Measurements from ENCODE around the gene PIGP. TPM values are rescaled to one million over a fixed set of nuclear protein-coding genes. Genes with fewer than 3 reads are reported as not detected.
A peak's percentile ranks its signal among the peaks of the same experiment; 100 is the strongest.

The PIGP gene
- total and polyA plus RNA-seq, 10 of the 15 experiments (the other 5 are each of a cell fraction or from before 2014, with no cell fraction given) = 17.0 to 65.0 (median 29.5) TPM

- Histone ChIP-seq H3K4me3 (no peak overlapping the region), H3K4me2 (ENCODE audit: control insufficient read depth, insufficient read depth) (no peak overlapping the region), H4K20me1 (ENCODE audit: control insufficient read depth, insufficient read depth) (no peaks in the 10 kb centered on the region), H3K27me3 (replicated peaks in 1 of 2; ENCODE audit: control insufficient read depth in 2 of 2, insufficient read depth in 2 of 2, low read length in 1 of 2) (no peaks in the 10 kb centered on the region), H3K36me3 (ENCODE audit: control insufficient read depth in 2 of 2, insufficient read depth in 2 of 2, low read length in 1 of 2) (peaks cover 0 to 4% of the 10 kb centered on the region in 2 experiments; a peak in 1 of 4 replicates), H3K4me1 (ENCODE audit: control insufficient read depth, insufficient read depth, low read length) (no peaks in the 10 kb centered on the region), H3K9ac (ENCODE audit: control insufficient read depth, insufficient read depth, low read length) (no peak overlapping the region), H2AFZ (ENCODE audit: control insufficient read depth, low read depth, low read length) (no peak overlapping the region), H3K27ac (ENCODE audit: control insufficient read depth, insufficient read depth) (no peak overlapping the region), H3K79me2 (ENCODE audit: control insufficient read depth, insufficient read depth, low read length) (no peaks in the 10 kb centered on the region), H3K9me3 (replicated peaks; ENCODE audit: control insufficient read depth, insufficient read depth, low read length) (no peaks in the 10 kb centered on the region; the same call in 2 of the 3 replicates)
- ATAC-seq (peak; percentile 63), DNase-seq (ENCODE audit: low read depth, low spot score) (no peak), FAIRE-seq (no peak)
- TF ChIP-seq RUNX3 (IDR thresholded peaks at IDR 0.05; ENCODE audit: low read length) (0 out of 2 replicates have a peak, but pooled peaks have one; percentile 14), MEF2A (IDR thresholded peaks at IDR 0.05; ENCODE audit: insufficient read depth, low read depth, low read length) (no peak), POLR2AphosphoS2 (IDR thresholded peaks at IDR 0.05; ENCODE audit: low read depth, low read length) (0 out of 2 replicates have a peak, but pooled peaks have one; percentile 21), SPI1 (IDR thresholded peaks at IDR 0.05; ENCODE audit: borderline replicate concordance, insufficient read depth, low read depth, low read length) (no peak)
- BruUV-seq (replicated peaks) = no TSS peak
- RAD21 ChIA-PET (ENCODE audit: unreplicated experiment) = interaction anchor here (1.0 kb wide), 1 partner anchor 47 kb away, joined by 3 read pairs; no protein-coding TSS in a partner anchor
- in situ Hi-C loops (cut with MboI) (no loop called here), intact Hi-C loops (cut with micrococcal nuclease; ENCODE audit: unreplicated experiment) (no loop called here)
- SMC1A ChIA-PET (ENCODE audit: uncharacterized antibody, unreplicated experiment) = no interaction called here
- 31% methylated on average over 7 of the region's 7 CpGs for WGBS (ENCODE audit: insufficient coverage, insufficient replicate concordance, low lambda C conversion rate, missing lambda C conversion rate)
- POLR2A ChIA-PET = no interaction called here
- CTCF ChIA-PET = interaction anchor here (0.7 to 1.8 kb wide), 2 partner anchors 9 to 86 kb away, joined by 3 to 4 read pairs; no protein-coding TSS in a partner anchor
These were observed 10.8 kb downstream of the PIGP start for GRCh38 chr21:37061926-37062592.

- H3K9ac ChIP-seq (ENCODE audit: control insufficient read depth, insufficient read depth, low read length) = no peak overlapping the region
These were observed 12.6 kb downstream of the PIGP start for GRCh38 chr21:37060296-37060695.

More at GRCh38 chr21:37060296-37060695, 12.6 kb downstream of the PIGP start:
- Histone ChIP-seq H3K9me3 (replicated peaks; ENCODE audit: control insufficient read depth, insufficient read depth, low read length) (no peaks in the 10 kb centered on the region; the same call in 2 of the 3 replicates), H2AFZ (ENCODE audit: control insufficient read depth, low read depth, low read length) (no peak overlapping the region), H4K20me1 (ENCODE audit: control insufficient read depth, insufficient read depth) (no peaks in the 10 kb centered on the region), H3K27ac (ENCODE audit: control insufficient read depth, insufficient read depth) (no peak overlapping the region), H3K79me2 (ENCODE audit: control insufficient read depth, insufficient read depth, low read length) (no peaks in the 10 kb centered on the region), H3K4me1 (ENCODE audit: control insufficient read depth, insufficient read depth, low read length) (no peaks in the 10 kb centered on the region), H3K4me2 (ENCODE audit: control insufficient read depth, insufficient read depth) (no peak overlapping the region), H3K27me3 (replicated peaks in 1 of 2; ENCODE audit: control insufficient read depth in 2 of 2, insufficient read depth in 2 of 2, low read length in 1 of 2) (no peaks in the 10 kb centered on the region), H3K4me3 (no peak overlapping the region), H3K36me3 (ENCODE audit: control insufficient read depth in 2 of 2, insufficient read depth in 2 of 2, low read length in 1 of 2) (0 out of 4 replicates have a peak, but pooled peaks cover 0 to 3% of the 10 kb centered on the region in 2 experiments)
- SMC1A ChIA-PET (ENCODE audit: uncharacterized antibody, unreplicated experiment) = no interaction called here
- TF ChIP-seq POLR2A (IDR thresholded peaks at IDR 0.05; ENCODE audit: low read depth, low read length) (no peak), BHLHE40 (IDR thresholded peaks at IDR 0.05; ENCODE audit: borderline replicate concordance in 1 of 2, low read depth in 2 of 2, low read length in 1 of 2) (no peak), KAT2A (conservative IDR thresholded peaks at IDR 0.05; ENCODE audit: control insufficient read depth, low read depth, low read length) (no peak), GABPA (IDR thresholded peaks at IDR 0.05; ENCODE audit: low read depth) (no peak), ZNF622 (IDR thresholded peaks at IDR 0.05) (no peak), YY1 (IDR thresholded peaks at IDR 0.05; ENCODE audit: low read depth, low read length) (no peak)
- CTCF ChIA-PET = interaction anchor here (0.6 kb wide), 1 partner anchor 61 kb away, joined by 4 read pairs; no protein-coding TSS in a partner anchor
- BruUV-seq (replicated peaks) = no TSS peak
- intact Hi-C loops (cut with micrococcal nuclease; ENCODE audit: unreplicated experiment) = no loop called here
- WGBS (ENCODE audit: insufficient coverage, insufficient replicate concordance, low lambda C conversion rate, missing lambda C conversion rate) = 100% methylated on average over 1 of the region's 1 CpG
- POLR2A ChIA-PET = interaction anchor here (0.5 kb wide), 1 partner anchor 186 kb away, joined by 3 read pairs; no protein-coding TSS in a partner anchor
- ATAC-seq (peak; percentile 40), FAIRE-seq (no peak), DNase-seq (ENCODE audit: low read depth, low spot score) (no peak)
- in situ Hi-C loops (cut with MboI) = no loop called here
- RAD21 ChIA-PET (ENCODE audit: unreplicated experiment) = no interaction called here
